NCI-H128 (cell line): ENCODE results near the gene KCNH6.

ENCODE experiments used
- DNase-seq: peaks from one replicate; lab custom pipeline; 2025; ENCODE audit not compliant: unreplicated experiment; lab: John Stamatoyannopoulos, UW

The KCNH6 gene

DNA sequence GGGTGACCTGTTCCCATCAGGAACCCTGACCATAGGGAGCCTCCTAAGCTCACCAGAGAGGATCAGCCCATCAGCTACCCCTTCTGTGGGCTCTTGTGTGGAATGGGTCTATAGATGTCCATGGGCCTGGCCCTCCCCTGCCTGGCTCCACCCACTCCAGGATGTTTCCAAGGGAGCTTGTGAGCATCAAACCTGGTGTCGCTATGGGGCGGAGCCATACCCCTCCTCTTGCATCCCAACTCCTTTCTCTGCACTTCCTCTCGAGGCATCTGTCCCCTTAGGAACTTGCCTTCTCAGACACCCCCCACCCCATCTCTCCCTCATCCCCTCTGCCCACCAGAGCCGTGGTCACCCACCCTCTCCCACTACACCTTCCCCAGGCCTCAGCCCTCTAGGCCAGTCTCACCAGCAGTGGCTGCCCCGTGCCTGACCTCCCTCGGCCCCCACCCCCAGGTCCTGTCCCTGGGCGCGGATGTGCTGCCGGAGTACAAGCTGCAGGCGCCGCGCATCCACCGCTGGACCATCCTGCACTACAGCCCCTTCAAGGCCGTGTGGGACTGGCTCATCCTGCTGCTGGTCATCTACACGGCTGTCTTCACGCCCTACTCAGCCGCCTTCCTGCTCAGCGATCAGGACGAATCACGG is 10.4 kb downstream of the KCNH6 start:
- DNase-seq = no peak

DNA sequence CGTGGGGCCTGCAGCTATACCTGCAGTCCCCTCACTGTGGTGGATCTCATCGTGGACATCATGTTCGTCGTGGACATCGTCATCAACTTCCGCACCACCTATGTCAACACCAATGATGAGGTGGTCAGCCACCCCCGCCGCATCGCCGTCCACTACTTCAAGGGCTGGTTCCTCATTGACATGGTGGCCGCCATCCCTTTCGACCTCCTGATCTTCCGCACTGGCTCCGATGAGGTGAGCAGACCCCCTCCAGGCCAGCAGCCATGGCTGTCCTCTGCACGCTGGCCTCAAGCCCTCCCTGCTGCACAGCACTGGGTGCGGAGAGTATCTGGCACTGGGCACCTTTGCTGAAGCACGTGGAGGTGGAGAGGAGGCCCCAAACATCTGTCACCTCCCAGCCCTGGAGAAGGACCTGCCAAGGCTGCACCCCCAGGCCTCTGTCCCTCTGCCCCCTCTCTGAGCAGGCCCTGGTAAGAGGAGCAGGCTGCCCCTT is 11.0 kb downstream of the KCNH6 start:
- DNase-seq = no peak

- no peak for DNase-seq
Observed at GRCh38 chr17:63534816-63535455, 11.8 kb downstream of the KCNH6 start.

GRCh38 chr17:63535640-63536039 is 12.5 kb downstream of the KCNH6 start:
- DNase-seq = no peak

DNA sequence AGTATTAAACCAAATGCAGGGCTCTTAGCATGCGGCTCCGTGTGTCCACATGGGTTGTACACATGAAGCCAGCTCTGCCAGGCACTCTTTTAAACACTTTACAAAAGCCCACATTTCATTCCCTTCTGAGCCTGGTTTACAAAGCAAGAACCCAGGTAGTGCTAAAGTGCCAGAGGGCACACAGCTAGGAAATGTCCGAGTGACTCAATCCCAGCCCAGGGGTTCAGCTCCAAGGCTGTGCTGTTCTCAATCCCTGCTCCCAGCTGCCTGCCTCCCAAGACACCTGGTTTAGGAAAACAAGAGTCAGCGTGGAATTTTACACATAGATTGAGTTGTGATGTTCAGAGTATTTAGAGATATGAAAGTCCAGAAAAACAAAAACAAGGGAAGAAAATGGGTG is 13.8 kb downstream of the KCNH6 start:
- DNase-seq = no peak

- DNase-seq = no peak
Observed at GRCh38 chr17:63537991-63538692, 15.0 kb downstream of the KCNH6 start.

DNA sequence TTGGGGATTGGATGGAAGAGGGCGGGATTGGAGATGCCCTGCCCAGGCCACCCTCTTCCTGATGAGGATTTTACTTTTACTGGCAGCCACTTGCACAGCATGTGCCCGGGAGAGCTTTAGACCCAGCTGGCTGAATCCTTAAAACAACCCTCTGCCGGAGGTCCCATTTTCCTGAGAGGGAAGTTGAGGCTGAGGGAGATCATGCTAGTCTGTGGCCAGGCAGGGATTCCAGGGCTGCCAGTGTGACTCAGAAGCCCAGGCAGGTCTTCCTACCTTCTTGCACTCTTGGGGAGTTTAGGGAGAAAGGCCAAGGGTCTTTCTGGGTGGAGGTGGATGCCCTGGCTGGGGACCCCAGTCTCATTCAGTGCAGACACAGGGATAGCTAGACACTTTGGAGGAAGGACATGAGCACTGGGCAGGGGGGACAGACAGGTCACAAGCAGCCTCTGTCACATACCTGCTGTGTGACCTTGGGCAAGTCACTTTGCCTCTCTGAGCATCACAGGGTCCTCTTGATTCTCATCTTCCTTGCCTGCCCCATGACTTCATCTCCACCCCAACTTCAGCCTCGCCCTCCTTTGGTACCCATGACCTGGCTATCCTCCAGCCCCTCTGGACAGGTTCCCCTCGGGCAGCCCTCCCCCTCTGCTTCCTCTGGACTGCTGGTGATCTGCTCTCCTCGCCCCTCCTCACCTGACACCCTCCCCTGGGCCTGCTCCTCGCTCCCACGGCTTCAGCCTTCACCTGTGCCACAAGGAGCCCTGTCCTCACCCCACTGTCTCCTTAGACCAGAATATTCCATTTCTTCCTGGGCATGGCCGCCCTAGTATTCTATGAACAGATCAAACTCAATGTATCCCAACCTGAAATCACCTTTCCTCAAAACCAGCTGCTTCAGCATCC is 15.8 kb downstream of the KCNH6 start:
- DNase-seq = no peak

GRCh38 chr17:63540590-63540989 is 17.4 kb downstream of the KCNH6 start:
- DNase-seq = no peak

GRCh38 chr17:63542218-63542545 is 19.0 kb downstream of the KCNH6 start:
- DNase-seq = no peak

GRCh38 chr17:63542942-63543821 is 20.0 kb downstream of the KCNH6 start:
- no peak for DNase-seq

GRCh38 chr17:63543822-63544420 is 20.8 kb downstream of the KCNH6 start:
- no peak for DNase-seq

- no peak for DNase-seq
Observed at GRCh38 chr17:63544467-63545301, 21.5 kb downstream of the KCNH6 start.

- DNase-seq = no peak
Observed at GRCh38 chr17:63546308-63547082, 23.3 kb downstream of the KCNH6 start.

DNA sequence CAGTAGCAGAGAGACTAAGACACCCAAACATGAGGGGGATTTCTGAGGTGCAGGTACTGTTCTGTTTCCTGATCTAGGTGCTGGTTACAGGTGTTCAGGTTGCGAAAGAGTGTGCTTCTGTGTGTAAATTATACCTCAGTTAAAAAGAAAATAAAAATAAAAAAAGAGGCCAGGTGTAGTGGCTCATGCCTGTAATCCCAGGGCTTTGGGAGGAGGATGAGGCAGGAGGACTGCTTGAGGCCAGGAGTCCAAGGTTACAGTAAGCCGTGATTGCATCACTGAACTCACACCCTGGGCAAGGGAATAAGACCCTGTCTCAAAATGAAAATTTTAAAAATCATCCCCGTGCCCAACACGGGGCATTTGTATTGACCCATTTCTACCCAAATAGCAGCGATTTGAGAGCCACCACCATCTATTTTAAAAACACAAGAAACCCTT is 23.9 kb downstream of the KCNH6 start:
- DNase-seq = no peak

DNA sequence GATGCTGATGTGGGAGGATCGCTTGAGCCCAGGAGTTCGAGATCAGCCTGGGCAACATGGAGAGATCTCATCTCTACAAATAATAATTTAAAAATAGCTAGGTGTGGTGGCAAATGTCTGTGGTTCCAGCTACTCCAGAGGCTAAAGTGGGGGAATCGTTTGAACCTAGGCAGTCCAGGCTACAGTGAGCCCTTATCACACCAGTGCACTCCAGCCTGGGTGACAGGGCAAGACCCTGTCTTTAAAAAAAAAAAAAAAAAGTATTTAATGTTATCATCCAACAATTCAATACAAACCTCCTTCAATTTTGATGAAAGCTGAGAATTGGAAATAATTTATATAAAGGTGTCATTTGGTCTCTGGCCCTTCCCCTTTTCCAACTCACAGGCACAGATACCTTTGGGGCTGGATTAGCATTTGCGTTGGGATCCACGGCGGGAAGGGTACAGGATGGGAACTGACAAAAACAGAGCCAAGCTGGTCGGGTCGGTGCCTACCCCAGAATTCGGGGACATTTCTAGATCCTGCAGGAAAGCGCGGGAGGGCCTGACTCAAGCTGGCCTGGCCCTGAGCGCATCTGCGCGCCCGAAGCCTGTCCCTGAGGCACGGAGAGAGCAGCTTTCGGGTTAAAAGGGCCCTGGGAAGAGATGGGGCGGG is 26.3 kb downstream of the KCNH6 start:
- no peak for DNase-seq

DNA sequence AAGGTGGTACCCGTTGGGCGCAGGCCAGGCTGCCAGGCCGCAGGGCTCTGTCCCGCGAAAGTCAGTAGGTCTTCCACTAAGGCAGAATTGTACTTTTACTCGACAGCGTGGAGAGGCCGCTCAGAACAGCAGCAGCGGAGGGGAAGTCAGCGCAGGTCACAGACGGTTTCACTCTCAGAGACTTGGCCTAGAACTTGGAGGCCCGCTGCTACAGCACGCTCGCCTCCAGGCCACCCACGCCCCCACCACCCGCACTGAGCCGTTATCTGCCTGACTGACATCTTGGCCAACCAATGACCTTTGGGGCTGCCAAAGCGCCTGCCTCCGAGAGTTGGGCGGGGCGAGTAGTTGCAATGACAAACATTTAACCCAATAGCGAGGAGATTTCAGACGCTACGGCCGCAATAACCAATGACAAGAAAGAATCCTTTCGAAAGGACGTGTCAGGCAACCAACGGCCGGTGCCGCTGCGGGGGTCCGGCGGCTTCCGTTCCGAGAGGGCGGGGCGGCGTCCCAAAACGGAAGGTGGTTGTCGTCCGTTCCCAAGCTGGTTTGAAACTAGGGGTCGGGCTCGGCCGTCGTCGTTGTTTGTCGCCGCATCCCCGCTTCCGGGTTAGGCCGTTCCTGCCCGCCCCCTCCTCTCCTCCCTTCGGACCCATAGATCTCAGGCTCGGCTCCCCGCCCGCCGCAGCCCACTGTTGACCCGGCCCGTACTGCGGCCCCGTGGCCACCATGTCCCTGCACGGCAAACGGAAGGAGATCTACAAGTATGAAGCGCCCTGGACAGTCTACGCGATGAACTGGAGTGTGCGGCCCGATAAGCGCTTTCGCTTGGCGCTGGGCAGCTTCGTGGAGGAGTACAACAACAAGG is 27.0 kb downstream of the KCNH6 start, which contains the start of gene DCAF7:
DCAF7 (plus strand) TSS at position 532 of the 871 bp plus-strand sequence; CDS start at position 733, 201 bp downstream.
- DNase-seq = peak; percentile 95
